HepG2 (cell line): Measurements from ENCODE around the gene DCDC2C. TPM values are rescaled to one million over a fixed set of nuclear protein-coding genes. Genes with fewer than 3 reads are reported as not detected.

Source experiments
- ATAC-seq: fragments of 200-7000 bp; cut with Tn5 transposase; 3 replicates; pipeline ENCODE4 v1.9.1; 2020; ENCODE audit warnings: mild to moderate bottlenecking, moderate library complexity
- BruUV-seq: library from RNA; stranded (reverse); fragments of 400-500 nt; replicated peaks from 2 replicates; lab custom pipeline; 2021; lab: Mats Ljungman, UMichigan
- CTCF ChIA-PET: fragments of 300-600 bp; formaldehyde crosslinking; extraction: SDS; loops from one replicate; lab custom pipeline; 2021; ENCODE audit warnings: low total read pairs, inconsistent platforms, low intra/inter-chr PET ratio; lab: Yijun Ruan, JAX
- POLR2A ChIA-PET: fragments of 350-600 bp; sonication (Branson Sonifier 250); formaldehyde crosslinking; loops from one replicate; lab custom pipeline; 2020; ENCODE audit warnings: antibody characterized with exemption, inconsistent platforms; lab: Yijun Ruan, JAX
- DNase-seq: peaks from one replicate; pipeline ENCODE4 v3.0.0-alpha.2; 2015; ENCODE audit warnings: low spot score
- FAIRE-seq: peaks from 3 replicates; lab custom pipeline; 2011; peaks lifted over from hg19 to GRCh38; lab: Jason Lieb, UNC
- H2AFZ ChIP-seq: one replicate; pipeline ENCODE4 v1.6.1; 2011; ENCODE audit warnings: low read length, inconsistent platforms
- H3K27ac ChIP-seq: fragments of 300-600 bp; 3 replicates; pipeline ENCODE4 v1.8.0; 2011; ENCODE audit warnings: mixed run types, mild to moderate bottlenecking, mixed read lengths, low read length, inconsistent platforms; ENCODE audit not compliant: insufficient read depth; ENCODE audit errors: extremely low read length
- H3K27me3 ChIP-seq, 2 experiments: fragments of 200-600 bp in 1 of 2; 2 replicates in 1 of 2; 3 replicates in 1 of 2; pipeline versions ENCODE4 v1.6.0 to v1.8.0; 2011; ENCODE audit warnings: low read length in 2 of 2, mild to moderate bottlenecking in 2 of 2, moderate library complexity in 2 of 2, inconsistent platforms in 1 of 2; ENCODE audit not compliant: insufficient read depth in 2 of 2, control insufficient read depth in 1 of 2
- H3K36me3 ChIP-seq, 2 experiments: fragments of 200-600 bp in 1 of 2; replicated peaks in 1 of 2; 2 replicates in 1 of 2; 3 replicates in 1 of 2; pipeline versions ENCODE4 v1.5.1 to v1.8.0; 2011; ENCODE audit warnings: low read length in 2 of 2, inconsistent platforms in 1 of 2; ENCODE audit not compliant: insufficient read depth in 2 of 2, control insufficient read depth in 1 of 2
- H3K4me1 ChIP-seq: 2 replicates; pipeline ENCODE4 v1.5.1; 2012; ENCODE audit warnings: low read length, inconsistent platforms; ENCODE audit not compliant: insufficient read depth
- H3K4me2 ChIP-seq: 2 replicates; pipeline ENCODE4 v1.6.0; 2011; ENCODE audit warnings: low read depth, low read length, inconsistent platforms
- H3K4me3 ChIP-seq, 3 experiments: fragments of 200-600 bp in 1 of 3; sonication (generic), shearing (Covaris generic) in 1 of 3; replicated peaks in 1 of 3; 2 replicates each; pipeline ENCODE4 v1.5.1; 2011 to 2016; ENCODE audit warnings: low read length in 3 of 3, inconsistent platforms in 2 of 3, low read depth in 2 of 3, mild to moderate bottlenecking in 2 of 3, control low read depth in 1 of 3, mixed read lengths in 1 of 3; ENCODE audit not compliant: insufficient read depth in 1 of 3
- H3K79me2 ChIP-seq: one replicate; pipeline ENCODE4 v1.6.1; 2011; ENCODE audit warnings: low read length, inconsistent platforms; ENCODE audit not compliant: insufficient read depth
- H3K9ac ChIP-seq: 2 replicates; pipeline ENCODE4 v1.6.0; 2011; ENCODE audit warnings: mild to moderate bottlenecking, low read depth, low read length, inconsistent platforms; ENCODE audit not compliant: insufficient read depth
- H3K9me3 ChIP-seq: 2 replicates; pipeline ENCODE4 v1.5.1; 2012; ENCODE audit warnings: mild to moderate bottlenecking, low read length
- H4K20me1 ChIP-seq: 2 replicates; pipeline ENCODE4 v1.6.0; 2011; ENCODE audit warnings: inconsistent platforms, mild to moderate bottlenecking, low read length, moderate library complexity; ENCODE audit not compliant: insufficient read depth
- TFAP4 ChIP-seq: sonication (generic); IDR thresholded peaks from 2 replicates; pipeline ENCODE4 v1.6.1; 2016; ENCODE audit warnings: low read depth, borderline replicate concordance
- ZBTB33 ChIP-seq: sonication (generic); formaldehyde crosslinking; IDR thresholded peaks from 2 replicates; pipeline ENCODE4 v1.4.0; 2020; ENCODE audit warnings: missing genetic modification reagents
- ZNF879 ChIP-seq: sonication (generic); formaldehyde crosslinking; IDR thresholded peaks from 2 replicates; pipeline ENCODE4 v1.8.1; 2023; ENCODE audit warnings: missing genetic modification reagents
- WGBS: methylation state at CpG from one replicate; pipeline ENCODE4 v1.1.6; 2017; ENCODE audit warnings: low lambda C conversion rate; 5-methylcytosine and 5-hydroxymethylcytosine counted together
- in situ Hi-C: cut with HindIII; loops from 2 replicates; pipeline ENCODE4 v1.10.0; 2017; ENCODE audit warnings: low pct_unique_long_range_greater_than_20kb; ENCODE audit not compliant: extremely low pct_ligation_motif_present
- intact Hi-C: fragments of 100-400 bp; cut with micrococcal nuclease; formaldehyde crosslinking; loops from one replicate; pipeline ENCODE4 v1.10.0; 2022; ENCODE audit not compliant: unreplicated experiment
- polyA plus RNA-seq, 8 experiments: library from polyadenylated mRNA; depleted of rRNA in 3 of 8; stranded (reverse) in 7 of 8; unstranded in 1 of 8; fragments of >200 nt; fragmentation: Illumina TruSeq in 4 of 8; extraction: Trizol in 4 of 8; gene quantifications; 2 replicates each; pipeline versions ENCODE4 v1.2.1 to v1.2.3, GENCODE V29; 2011 to 2016; ENCODE audit warnings: low read depth in 4 of 8, missing spikeins in 1 of 8, mixed read lengths in 1 of 8; ENCODE audit not compliant: insufficient read depth in 1 of 8
- total RNA-seq, 5 experiments: library from RNA; depleted of rRNA; stranded (reverse); fragments of >200 nt; fragmentation: Illumina TruSeq; extraction: Trizol; gene quantifications; 2 replicates each; pipeline ENCODE4 v1.2.3, GENCODE V29; 2016; ENCODE audit warnings: low read depth in 1 of 5

Gene DCDC2C
- total and polyA plus RNA-seq, 2 of the 13 experiments (the other 11 are each of a cell fraction or from before 2014, with no cell fraction given): not detected

GRCh38 chr2:3823748-3824147 is 120.4 kb downstream of the DCDC2C start:
- Histone ChIP-seq H4K20me1 (no peaks in the 10 kb centered on the region), H3K9ac (no peak overlapping the region), H3K9me3 (no peaks in the 10 kb centered on the region)
- WGBS: 4% methylated on average over 1 of the region's 1 CpG
- TF ChIP-seq ZNF879 (CRISPR knock-in tag): no peak
- peak; percentile 34; the same call in 1 of the 2 replicates for TF ChIP-seq TFAP4
- TF ChIP-seq ZBTB33 (CRISPR knock-in tag): no peak
- TF ChIP-seq, all 625 proteins: peak for 1
- intact Hi-C loops: no loop called here
- in situ Hi-C loops: no loop called here
- H3K27ac ChIP-seq: no peak overlapping the region
- POLR2A ChIA-PET: no interaction called here
- no peaks in the 10 kb centered on the region for H3K79me2 ChIP-seq
- H3K36me3 ChIP-seq: no peaks in the 10 kb centered on the region
- H2AFZ ChIP-seq: no peak overlapping the region
- H3K4me2 ChIP-seq: no peak overlapping the region
- no peak for ATAC-seq
- no peak for FAIRE-seq
- no TSS peak for BruUV-seq
- H3K27me3 ChIP-seq: peaks cover 0 to 8% of the 10 kb centered on the region in 2 experiments; a peak in 2 of 5 replicates
- H3K4me3 ChIP-seq: no peak overlapping the region
- CTCF ChIA-PET: no interaction called here
- DNase-seq: no peak
- no peaks in the 10 kb centered on the region for H3K4me1 ChIP-seq
